ENCODE measurements around the gene SUN1. TPM values are rescaled to one million over a fixed set of nuclear protein-coding genes. Genes with fewer than 3 reads are reported as not detected.

The SUN1 gene
- total and polyA plus RNA-seq, 4 donors, result 24.8 to 162 (median 40.1) TPM

DNA sequence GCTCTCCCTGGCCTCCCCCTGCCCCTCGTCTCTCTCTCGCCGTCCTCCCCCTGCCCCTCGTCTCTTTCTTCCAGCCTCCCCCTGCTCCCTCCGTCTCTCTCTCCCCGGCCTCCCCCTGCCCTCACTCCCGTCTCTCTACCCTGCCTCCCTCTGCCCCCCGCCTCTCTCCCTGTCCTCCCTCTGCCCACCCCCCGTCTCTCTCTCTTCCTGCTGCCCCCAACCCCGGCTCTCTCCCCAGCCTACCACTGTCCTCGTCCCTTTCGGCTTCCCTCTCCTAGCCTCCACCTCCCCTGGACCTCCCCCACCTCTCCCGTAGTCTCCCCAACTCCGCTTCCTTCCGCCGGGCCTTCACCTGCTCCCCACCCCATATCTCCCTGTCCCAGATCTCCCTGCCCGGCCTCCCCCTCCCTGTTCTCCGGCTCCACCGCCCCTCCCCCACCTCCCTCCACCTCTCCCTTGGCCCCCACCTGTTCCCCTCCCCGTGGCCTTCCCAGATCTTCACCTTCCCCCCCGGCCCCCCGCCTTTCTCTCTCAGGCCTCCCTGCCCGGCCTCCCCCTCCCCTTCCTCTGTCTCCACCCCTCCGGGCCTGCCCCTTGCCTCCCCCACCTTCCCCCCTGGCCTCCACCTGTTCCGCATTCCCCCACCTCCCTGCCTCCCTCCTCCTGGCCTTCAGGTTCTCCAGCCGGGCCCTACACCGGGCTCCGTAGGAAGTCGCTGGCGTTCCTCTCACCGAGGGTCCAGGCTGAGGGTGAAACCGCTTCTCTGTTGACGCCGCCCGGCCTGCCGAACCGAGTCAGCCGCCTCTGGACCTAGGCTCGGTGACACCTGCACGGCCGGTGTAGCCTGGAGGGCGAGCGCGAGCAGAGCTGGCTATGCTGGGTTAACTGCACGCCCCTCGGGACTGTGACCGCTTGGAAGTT lies 45.3 kb downstream of the SUN1 start:
- no peaks in the 10 kb centered on the region for H3K9me3 ChIP-seq (ENCODE audit: control insufficient read depth in 4 of 4, low read length in 3 of 4)
- peaks cover 0 to under 1% (median 0%) of the 10 kb centered on the region in 4 donors for H3K36me3 ChIP-seq (ENCODE audit: control insufficient read depth in 4 of 4, insufficient read depth in 3 of 4, low read depth in 1 of 4, low read length in 3 of 4)
- H3K9ac ChIP-seq (ENCODE audit: low read depth in 1 of 2, low read length in 2 of 2), result peak overlapping the region; percentile 72 to 98
- DNase-seq (ENCODE audit: low spot score), result peak; percentile 61
- peak overlapping the region; percentile 67 to 93 (median 76) for H3K4me3 ChIP-seq (ENCODE audit: low read depth in 1 of 3, low read length in 3 of 3)
- H3K4me1 ChIP-seq (ENCODE audit: control insufficient read depth in 4 of 4, insufficient read depth in 4 of 4, low read length in 3 of 4), result peaks cover 11 to 52% (median 32%) of the 10 kb centered on the region in 4 donors
- WGBS, result 8% methylated on average over 47 of the region's 47 CpGs
- no peak for TF ChIP-seq HNF4G (IDR thresholded peaks at IDR 0.05)
- TF ChIP-seq ZBTB33 (IDR thresholded peaks at IDR 0.05), result no peak
- no peak for TF ChIP-seq JUND (IDR thresholded peaks at IDR 0.05)
- peak overlapping the region; percentile 72 to 96 for H3K27ac ChIP-seq (ENCODE audit: low read depth in 1 of 2, low read length in 2 of 2)
- H3K27me3 ChIP-seq (ENCODE audit: control insufficient read depth in 4 of 4, insufficient read depth in 4 of 4, low read length in 3 of 4), result no peaks in the 10 kb centered on the region

- H3K27me3 ChIP-seq (ENCODE audit: control insufficient read depth in 4 of 4, insufficient read depth in 4 of 4, low read length in 3 of 4), result no peaks in the 10 kb centered on the region
- H3K9ac ChIP-seq (ENCODE audit: low read depth in 1 of 2, low read length in 2 of 2), result peak overlapping the region; percentile 29 to 33
- H3K9me3 ChIP-seq (ENCODE audit: control insufficient read depth in 4 of 4, low read length in 3 of 4), result no peaks in the 10 kb centered on the region
- WGBS, result 46% methylated on average over 15 of the region's 15 CpGs
- peak overlapping the region; percentile 72 to 96 for H3K27ac ChIP-seq (ENCODE audit: low read depth in 1 of 2, low read length in 2 of 2)
- H3K36me3 ChIP-seq (ENCODE audit: control insufficient read depth in 4 of 4, insufficient read depth in 3 of 4, low read depth in 1 of 4, low read length in 3 of 4), result no peaks in the 10 kb centered on the region
- no peak overlapping the region for H3K4me3 ChIP-seq (ENCODE audit: low read depth in 1 of 3, low read length in 3 of 3)
- no peak for DNase-seq (ENCODE audit: low spot score)
- H3K4me1 ChIP-seq (ENCODE audit: control insufficient read depth in 4 of 4, insufficient read depth in 4 of 4, low read length in 3 of 4), result peaks cover 22 to 57% (median 40%) of the 10 kb centered on the region in 4 donors
- peak; percentile 95 for TF ChIP-seq MAX (IDR thresholded peaks at IDR 0.05)
- peak in 1 of 2 donors; percentile 38 for TF ChIP-seq JUND (IDR thresholded peaks at IDR 0.05)
- TF ChIP-seq, protein P1, sequence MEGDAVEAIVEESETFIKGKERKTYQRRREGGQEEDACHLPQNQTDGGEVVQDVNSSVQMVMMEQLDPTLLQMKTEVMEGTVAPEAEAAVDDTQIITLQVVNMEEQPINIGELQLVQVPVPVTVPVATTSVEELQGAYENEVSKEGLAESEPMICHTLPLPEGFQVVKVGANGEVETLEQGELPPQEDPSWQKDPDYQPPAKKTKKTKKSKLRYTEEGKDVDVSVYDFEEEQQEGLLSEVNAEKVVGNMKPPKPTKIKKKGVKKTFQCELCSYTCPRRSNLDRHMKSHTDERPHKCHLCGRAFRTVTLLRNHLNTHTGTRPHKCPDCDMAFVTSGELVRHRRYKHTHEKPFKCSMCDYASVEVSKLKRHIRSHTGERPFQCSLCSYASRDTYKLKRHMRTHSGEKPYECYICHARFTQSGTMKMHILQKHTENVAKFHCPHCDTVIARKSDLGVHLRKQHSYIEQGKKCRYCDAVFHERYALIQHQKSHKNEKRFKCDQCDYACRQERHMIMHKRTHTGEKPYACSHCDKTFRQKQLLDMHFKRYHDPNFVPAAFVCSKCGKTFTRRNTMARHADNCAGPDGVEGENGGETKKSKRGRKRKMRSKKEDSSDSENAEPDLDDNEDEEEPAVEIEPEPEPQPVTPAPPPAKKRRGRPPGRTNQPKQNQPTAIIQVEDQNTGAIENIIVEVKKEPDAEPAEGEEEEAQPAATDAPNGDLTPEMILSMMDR (IDR thresholded peaks at IDR 0.05; ENCODE audit: low read depth, low read length, missing input control), result no peak
- peak; percentile 19 for TF ChIP-seq FOXA2 (IDR thresholded peaks at IDR 0.05)
- peak in 1 of 2 donors; percentile 45 for TF ChIP-seq EGR1 (IDR thresholded peaks at IDR 0.05; ENCODE audit: low read depth in 2 of 2)
- TF ChIP-seq SP1 (IDR thresholded peaks at IDR 0.05), result no peak
- TF ChIP-seq FOXA1 (IDR thresholded peaks at IDR 0.05), result no peak
- TF ChIP-seq HNF4G (IDR thresholded peaks at IDR 0.05), result no peak
- no peak for TF ChIP-seq NR2F2 (IDR thresholded peaks at IDR 0.05)
- TF ChIP-seq RAD21 (IDR thresholded peaks at IDR 0.05), result no peak
- peak; percentile 91 for TF ChIP-seq YY1 (IDR thresholded peaks at IDR 0.05)
- peak; percentile 69 for TF ChIP-seq REST (IDR thresholded peaks at IDR 0.05)
- no peak for TF ChIP-seq ATF3 (IDR thresholded peaks at IDR 0.05)
- no peak for TF ChIP-seq GABPA (IDR thresholded peaks at IDR 0.05 in 1 of 2, conservative IDR thresholded peaks at IDR 0.05 in 1 of 2)
- peak; percentile 63 for TF ChIP-seq ZBTB33 (IDR thresholded peaks at IDR 0.05)
- TF ChIP-seq HNF4A (conservative IDR thresholded peaks at IDR 0.05), result peak in 1 of 2 donors; percentile 68
- peak in 1 of 2 donors; percentile 74 for TF ChIP-seq RXRA (IDR thresholded peaks at IDR 0.05)
- TF ChIP-seq TAF1 (conservative IDR thresholded peaks at IDR 0.05), result no peak
Observed at GRCh38 chr7:879093-879492, 46.8 kb downstream of the SUN1 start.
